Measurements from ENCODE around the gene FCAR. TPM values are rescaled to one million over a fixed set of nuclear protein-coding genes. Genes with fewer than 3 reads are reported as not detected.
A peak's percentile ranks its signal among the peaks of the same experiment; 100 is the strongest.
"Not testable (repeated sequence)": the region's sequence is repeated elsewhere in the genome, so short reads cannot be mapped to it uniquely, and the experiment has no call there.

FCAR gene
- total RNA-seq, 1 experiment from 2014 or later: not detected

DNA sequence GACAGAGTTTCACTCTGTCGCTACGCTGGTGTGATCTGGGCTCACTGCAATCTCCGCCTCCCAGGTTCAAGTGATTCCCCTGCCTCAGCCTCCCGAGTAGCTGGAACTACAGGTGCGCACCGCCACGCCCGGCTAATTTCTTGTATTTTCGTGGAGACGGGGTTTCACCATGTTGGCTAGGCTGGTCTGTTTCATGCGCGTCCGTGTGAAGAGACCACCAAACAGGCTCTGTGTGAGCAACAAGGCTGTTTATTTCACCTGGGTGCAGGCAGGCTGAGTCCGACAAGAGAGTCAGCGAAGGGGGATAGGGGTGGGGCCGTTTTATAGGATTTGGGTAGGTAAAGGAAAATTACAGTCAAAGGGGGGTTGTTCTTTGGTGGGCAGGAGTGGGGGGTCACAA, 20.1 kb downstream of the FCAR start:
- DNase-seq (ENCODE audit: low spot score): not testable (repeated sequence)

DNA sequence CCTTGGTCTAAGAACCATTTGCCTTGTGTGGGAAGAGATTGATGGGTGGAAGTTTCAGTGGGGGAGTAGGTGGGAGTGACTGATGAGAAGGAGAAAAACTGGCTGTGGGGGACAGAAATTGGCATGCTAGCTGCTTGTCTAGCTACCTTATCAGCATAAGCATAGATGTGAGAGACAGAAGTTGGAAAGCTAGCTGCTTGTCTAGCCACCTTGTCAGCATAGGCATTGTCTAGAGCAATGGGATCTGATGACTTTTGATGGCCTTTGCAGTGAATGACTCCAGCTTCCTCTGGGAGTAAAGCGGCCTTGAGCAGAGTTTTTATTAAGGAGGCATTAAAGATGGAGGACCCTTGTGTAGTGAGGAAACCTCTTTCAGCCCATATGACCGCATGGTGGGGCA, 22.0 kb downstream of the FCAR start:
- DNase-seq (ENCODE audit: low spot score): no peak

DNA sequence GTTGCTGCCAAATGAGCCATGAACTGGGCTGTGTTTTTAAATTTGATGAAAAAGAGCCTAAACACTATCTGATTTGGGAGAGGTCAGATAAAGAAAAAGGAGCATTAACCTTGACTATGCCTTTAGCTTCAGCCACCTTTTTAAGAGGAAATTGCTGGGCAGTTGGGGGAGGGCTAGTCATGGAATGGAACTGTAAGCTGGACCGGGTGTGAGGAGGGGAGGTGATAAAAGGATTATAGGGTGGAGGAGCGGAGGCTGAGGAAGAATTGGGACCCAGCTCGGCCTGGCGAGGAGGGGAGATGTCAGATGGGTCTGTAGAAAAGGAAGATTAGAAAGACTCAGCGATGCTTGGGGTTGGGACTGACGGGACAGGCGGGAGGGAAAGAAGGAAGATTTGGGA, 24.6 kb downstream of the FCAR start:
- DNase-seq (ENCODE audit: low spot score): not testable (repeated sequence)

DNA sequence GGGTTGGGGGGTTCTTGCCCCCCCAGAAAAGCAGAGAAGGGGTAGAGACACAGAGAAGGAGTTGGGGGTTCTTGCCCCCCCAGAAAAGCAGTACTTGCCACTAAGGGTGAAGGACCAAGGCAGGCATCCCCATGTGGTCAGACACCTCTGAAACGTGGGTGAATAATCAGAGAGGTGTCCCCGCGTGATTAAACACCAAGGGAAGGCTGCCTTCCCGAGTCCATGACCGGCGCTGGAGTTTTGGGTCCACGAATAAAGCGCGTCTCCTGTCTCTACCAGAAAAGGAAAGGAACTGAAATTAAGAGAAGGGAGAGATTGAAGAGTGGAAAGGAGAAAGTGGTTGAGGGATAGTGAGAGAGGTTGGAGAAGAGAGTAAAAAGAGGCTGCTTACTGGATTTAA, 25.6 kb downstream of the FCAR start:
- DNase-seq (ENCODE audit: low spot score): not testable (repeated sequence)

DNA sequence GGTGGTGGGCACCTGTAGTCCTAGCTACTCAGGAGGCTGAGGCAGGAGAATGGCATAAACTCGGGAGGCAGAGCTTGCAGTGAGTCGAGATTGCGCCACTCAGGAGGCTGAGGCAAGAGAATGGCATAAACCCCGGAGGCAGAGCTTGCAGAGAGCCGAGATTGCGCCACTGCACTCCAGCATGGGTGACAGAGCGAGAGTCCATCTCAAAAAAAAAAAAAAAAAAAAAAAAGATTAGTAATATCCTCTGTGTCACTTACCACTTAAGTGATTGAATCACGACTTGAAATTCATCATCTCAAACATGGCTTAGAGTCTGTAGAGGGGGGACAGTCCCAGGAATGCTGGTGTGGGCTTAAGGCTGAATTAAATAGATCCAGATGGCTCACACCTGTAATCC, 27.1 kb downstream of the FCAR start:
- peak; percentile 41 for DNase-seq (ENCODE audit: low spot score)

DNA sequence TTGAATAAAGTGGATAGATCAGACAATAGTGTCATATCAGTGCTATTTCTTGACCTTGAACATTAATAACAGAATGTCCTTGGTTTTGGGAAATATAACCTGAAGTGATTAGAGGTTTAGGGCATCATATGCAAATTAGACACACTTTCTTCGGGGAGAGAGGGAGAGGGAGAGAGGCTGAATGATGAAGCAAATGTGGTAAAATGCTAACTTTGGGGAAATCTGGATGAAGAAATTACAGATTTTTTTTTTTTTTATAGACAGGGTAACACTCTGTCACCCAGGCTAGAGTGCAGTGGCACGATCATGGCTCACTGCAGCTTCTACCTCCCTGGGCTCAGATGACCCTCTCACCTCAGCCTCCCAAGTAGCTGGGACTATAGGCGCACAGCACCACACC, 28.0 kb downstream of the FCAR start:
- DNase-seq (ENCODE audit: low spot score): no peak

DNA sequence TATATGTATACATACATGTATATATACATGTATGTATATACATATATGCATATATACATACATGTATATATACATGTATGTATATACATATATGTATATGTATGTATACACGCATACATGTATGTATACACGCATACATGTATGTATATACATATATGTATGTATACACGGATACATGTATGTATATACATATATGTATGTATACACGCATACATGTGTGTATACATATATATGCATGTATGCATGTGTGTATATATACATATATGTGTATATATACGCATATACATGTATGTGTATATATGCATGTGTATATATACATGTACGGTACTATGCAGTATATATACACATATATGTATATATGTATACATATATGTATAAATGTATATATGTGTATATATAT, 29.3 kb downstream of the FCAR start:
- DNase-seq (ENCODE audit: low spot score): no peak

DNA sequence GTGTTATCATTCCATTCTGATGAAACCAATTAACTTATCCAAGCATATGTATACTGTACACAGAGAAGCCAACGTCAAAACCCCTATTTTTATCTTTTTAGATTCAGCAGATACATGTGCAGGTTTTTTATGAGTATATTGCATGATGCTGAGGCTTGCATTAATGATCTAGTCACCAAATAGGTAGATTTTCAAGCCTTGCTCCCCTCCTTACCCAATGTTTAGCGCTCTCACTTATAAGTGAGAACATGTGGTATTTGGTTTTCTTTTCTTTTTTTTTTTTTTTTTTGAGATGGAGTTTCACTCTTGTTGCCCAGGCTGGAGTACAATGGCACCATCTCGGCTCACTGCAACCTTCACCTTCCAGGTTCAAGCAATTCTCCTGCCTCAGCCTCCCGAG, 30.2 kb downstream of the FCAR start:
- DNase-seq (ENCODE audit: low spot score): not testable (repeated sequence)

DNA sequence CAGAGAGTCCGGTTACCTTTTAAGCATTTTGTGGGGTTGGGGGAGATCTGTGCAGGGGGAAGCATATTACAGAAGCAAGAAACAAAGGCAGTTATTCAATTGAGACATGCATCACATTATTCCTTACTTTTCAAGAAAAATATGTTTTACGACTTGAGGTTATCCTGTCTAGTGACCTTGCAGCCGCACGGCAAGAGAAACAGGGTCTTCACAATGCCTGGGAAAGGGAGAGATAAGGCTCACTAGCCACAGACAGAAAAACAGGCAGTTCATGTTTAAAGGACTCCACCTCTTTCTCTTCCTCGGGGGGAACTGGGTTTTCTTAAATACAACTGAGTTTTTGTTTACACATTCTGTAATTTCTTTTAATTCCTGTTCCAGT, 31.4 kb downstream of the FCAR start:
- DNase-seq (ENCODE audit: low spot score): no peak

DNA sequence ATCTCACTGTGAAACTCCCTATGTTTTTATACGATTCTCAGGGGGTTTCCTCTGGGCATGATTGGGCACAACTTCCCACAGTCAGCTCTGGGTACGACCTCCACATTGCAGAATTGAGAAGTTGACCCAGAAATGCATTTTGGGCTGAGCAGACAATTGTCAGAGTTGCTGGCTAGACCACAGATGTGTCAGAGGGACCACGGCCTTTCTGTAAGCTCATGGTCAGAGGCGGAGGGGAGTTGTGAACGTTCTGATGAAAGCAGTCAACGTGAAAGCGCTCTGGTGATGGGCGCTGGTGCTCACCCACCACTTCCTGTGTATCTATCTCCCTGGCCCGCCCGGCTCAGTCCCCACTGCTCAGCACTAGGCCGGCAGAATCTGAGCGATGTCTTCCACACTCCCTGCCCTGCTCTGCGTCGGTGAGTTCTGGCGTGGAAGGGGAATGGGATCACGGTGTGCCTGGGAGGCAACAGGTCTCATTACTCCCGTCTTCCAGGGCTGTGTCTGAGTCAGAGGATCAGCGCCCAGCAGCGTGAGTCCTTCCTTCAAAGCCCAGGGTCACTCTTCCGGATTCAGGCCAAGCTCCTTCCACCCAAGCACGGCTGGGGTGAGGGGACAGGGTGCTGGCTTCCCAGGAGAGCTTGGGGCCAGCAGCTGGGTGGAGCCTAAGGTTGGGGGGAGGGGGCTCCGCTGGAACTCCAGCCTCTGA, 31.9 kb downstream of the FCAR start, which contains the start of gene NCR1:
NCR1 (plus strand) TSS at position 346 of the 709 bp plus-strand sequence; CDS start at position 386, 40 bp downstream.
- DNase-seq (ENCODE audit: low spot score): no peak

DNA sequence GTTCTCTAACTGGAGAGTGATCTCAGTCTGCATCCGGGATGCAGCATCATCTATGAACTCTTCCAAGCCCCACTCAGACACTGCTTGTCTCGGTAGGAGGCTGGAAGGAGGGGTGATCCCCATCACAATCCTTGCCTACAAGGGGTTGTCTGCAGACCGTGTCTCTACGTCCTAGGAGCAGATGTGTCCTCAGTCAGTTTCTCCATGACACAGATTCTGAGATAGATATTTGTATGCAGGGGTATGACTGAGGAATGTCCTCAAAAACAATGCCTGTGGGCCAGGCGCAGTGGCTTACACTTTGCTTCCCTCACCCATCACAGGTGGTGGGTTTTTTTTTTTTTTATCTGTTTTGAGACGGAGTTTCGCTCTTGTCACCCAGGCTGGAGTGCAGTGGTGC, 32.8 kb downstream of the FCAR start:
- no peak for DNase-seq (ENCODE audit: low spot score)

DNA sequence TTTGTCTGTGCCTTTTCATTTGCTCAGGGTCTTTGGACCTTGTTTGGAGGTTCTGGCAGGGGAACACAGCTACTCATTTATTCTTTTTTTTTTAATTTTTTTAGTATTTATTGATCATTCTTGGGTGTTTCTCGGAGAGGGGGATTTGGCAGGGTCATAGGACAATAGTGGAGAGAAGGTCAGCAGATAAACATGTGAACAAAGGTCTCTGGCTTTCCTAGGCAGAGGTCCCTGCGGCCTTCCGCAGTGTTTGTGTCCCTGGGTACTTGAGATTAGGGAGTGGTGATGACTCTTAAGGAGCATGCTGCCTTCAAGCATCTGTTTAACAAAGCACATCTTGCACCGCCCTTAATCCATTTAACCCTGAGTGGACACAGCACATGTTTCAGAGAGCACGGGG, 33.9 kb downstream of the FCAR start:
- not testable (repeated sequence) for DNase-seq (ENCODE audit: low spot score)

DNA sequence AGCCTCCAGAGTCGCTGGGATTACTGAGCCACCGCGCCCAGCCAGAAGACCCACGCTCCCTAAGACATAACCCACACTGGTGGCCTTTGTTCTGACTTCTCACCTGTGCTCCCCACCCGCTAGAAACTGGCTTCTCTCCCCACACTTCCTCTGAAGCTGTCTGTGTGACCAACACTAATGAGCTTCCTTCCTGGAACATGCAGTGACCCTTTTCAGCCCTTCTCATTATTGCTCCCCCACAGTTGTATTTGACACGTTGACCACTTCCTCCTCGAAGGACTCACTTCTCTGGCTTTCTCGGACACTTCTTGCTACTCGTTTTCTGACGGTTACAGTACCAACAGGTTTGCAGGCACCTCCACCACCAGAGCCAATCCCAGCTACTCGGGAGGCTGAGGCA, 42.8 kb downstream of the FCAR start:
- DNase-seq (ENCODE audit: low spot score): no peak

DNA sequence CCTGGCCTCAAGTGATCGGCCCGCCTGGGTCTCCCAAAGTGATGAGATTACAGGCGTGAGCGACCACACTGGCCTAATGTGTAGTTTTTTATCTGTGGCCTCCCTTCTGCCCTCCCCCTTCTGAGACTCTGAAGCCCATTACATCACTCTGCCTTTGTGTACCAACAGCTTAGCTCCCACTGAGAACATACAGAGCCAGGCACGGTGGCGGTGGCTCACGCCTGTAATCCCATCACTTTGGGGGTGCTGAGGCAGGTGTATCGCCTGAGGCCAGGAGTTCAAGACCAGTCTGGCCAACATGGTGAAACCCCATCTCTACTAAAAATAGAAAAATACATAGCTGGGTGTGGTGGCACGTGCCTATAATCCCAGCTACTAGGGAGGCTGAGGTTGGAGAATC, 44.5 kb downstream of the FCAR start:
- no peak for DNase-seq (ENCODE audit: low spot score)

DNA sequence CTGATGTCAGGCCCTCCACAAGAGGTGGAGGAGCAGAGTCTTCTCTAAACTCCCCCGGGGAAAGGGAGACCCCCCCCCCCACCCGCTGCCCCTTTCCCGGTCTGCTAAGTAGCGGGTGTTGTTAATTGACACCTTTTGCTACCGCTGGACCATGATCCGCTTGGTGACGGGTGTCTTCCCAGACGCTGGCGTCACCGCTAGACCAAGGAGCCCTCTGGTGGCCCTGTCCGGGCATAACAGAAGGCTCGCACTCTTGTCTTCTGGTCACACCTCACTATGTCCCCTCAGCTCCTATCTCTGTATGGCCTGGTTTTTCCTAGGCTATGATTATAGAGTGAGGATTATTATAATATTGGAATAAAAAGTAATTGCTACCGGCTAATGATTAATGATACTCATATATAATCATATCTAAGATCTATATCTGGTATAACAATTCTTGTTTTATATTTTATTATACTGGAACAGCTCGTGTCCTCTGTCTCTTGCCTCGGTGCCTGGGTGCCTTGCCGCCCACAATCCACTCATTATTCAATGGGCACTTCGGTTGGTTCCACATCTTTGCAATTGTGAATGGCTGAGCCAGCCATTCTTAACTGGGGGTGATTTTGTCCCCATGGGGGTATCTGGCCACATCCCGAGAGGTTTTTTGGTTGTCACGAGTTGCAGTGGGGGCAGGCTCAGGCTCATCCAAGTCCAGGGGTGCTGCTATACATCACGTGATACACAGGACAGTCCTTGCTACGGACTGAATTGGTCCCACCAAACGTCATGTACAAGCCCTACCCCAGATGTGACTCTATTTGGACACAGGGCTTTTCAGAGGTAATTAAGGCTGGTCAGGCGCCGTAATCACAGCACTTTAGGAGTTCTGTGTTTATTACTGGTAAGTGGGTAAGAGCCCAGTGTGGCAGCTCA, 45.9 kb downstream of the FCAR start:
- DNase-seq (ENCODE audit: low spot score): not testable (repeated sequence)

DNA sequence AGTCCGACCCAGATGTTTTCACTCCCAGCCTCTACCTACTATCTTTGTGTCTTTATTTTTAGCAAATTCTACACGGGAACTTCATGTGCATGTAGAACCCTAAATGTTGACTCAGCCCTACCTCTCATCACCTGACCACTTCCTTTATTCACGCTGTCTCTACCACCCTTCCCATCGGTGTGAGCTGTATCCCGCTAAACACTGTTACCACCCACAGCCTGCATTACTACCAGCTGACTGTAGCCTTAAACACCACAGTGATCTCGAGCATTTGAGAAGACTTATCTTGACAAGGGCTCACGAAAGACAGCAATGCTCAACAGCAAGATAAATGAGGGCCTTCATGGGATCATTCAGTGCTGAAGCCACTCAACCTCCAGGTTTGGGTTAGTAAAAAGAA, 47.0 kb downstream of the FCAR start:
- DNase-seq (ENCODE audit: low spot score): no peak

DNA sequence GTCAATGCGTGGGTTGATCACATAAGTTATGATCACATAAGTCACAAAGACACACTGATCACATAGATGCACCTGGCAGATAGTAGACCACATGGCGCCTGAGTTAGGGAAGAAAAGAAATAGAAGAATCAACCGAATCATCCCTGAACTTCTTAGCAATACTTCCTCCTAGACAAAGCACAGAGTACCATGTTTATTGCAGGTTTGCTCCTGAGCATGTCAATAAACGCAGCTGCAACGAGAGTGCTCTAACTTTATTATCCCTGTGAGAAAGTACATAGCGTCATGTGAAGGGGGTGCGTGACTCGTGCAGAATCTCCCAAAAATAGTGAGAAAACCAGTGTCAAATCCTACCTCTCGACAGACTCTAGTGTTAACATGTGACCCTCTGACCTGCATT, 49.2 kb downstream of the FCAR start:
- no peak for DNase-seq (ENCODE audit: low spot score)

DNA sequence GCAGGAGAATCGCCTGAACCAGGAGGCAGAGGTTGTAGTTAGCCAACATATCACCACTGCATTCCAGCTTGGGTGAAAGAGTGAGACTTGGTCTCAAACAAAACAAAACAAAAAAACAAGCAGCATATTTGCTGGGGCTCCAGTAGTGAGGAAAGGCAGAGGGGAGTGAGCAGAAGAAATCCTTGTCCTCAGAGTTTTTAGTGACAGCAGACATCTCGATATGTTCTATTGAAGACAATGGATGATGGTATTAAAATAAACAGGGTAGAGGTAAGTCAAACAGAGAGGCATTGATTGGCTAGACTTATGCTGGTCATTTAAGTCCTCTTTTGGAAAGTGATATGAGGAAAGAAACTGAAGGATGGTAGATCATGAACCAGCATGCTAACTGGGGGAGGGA, 54.3 kb downstream of the FCAR start:
- DNase-seq (ENCODE audit: low spot score): peak; percentile 60

DNA sequence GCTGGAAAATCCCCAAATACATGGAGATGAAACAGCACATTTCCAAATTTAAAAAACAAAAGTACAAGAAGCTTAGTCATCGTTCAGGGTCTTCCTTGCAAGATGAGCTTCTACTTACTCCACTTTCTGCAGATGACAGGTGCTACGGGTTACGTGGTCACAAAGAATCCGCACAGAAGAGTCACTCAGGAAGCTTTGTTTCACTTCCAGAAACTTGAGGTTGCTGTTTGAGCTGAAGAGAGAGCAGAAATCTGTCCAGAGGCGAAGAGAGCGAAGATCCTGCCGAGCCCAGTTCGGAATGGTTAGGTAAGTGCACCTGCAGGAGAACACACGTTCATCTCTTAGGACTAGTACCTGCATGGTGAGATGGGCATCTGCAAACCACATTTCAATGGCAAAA, 63.9 kb downstream of the FCAR start:
- DNase-seq (ENCODE audit: low spot score): no peak

DNA sequence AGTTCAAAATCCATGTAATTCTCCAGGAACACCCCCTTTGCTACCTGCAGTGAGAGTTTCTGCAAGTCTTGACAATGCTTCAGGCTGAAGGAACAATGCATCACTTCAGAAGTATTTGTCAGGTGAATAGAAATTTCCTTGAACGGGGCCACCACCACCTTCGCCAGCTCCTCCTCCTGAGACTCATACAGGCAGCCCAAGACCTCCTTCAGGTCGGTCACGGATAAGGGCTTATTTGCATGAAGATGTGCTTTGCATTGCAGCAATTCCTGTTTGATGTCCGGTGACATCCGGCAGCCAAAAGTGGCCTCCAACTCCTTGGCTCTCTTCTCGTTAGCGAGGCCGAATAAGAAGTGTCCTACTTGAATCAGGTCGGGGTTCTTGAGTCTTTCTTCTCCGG, 64.9 kb downstream of the FCAR start:
- DNase-seq (ENCODE audit: low spot score): no peak

DNA sequence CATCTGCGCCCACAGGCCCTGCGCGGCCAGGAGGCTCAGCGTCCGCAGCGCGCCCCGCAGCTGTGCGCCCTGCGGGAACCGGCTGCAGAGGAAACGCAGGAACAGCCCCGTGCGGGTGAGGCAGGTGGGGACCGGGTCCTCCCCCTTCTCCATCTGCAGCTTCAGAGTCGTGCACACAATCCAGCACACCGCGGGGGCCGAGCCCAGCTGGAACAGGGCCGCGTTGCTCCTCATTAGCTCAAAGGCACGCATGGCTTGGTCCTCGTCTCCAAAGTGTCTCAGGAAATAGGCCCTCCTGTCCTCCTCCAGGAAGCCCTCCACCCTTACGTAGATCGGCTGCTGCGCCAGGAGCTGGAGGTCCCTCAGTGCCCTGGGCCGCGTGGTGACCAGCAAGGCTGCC, 65.5 kb downstream of the FCAR start:
- not testable (repeated sequence) for DNase-seq (ENCODE audit: low spot score)

Data from H4 (cell line).